Measurements from ENCODE around the gene RAD52.

GRCh38 chr12:880656-881055, 68.8 kb downstream of the RAD52 start:
- TF ChIP-seq CTCF (IDR thresholded peaks at IDR 0.05; ENCODE audit: low read depth, low read length) (no peak), EZH2phosphoT487 (IDR thresholded peaks at IDR 0.05; ENCODE audit: low read depth) (no peak)
